GM13976 (cell line): ENCODE data around the gene MTCH1.
"Not testable (repeated sequence)": the region's sequence is repeated elsewhere in the genome, so short reads cannot be mapped to it uniquely, and the experiment has no call there.

ENCODE experiments used
- DNase-seq: peaks from one replicate; pipeline ENCODE4 v3.0.0; 2012; ENCODE audit warnings: low spot score
- CTCF ChIP-seq: IDR thresholded peaks from 2 replicates; pipeline ENCODE4 v1.5.1; 2012; ENCODE audit warnings: borderline replicate concordance, mild to moderate bottlenecking; ENCODE audit not compliant: insufficient read depth; ENCODE audit errors: extremely low read depth, missing control alignments, control extremely low read depth
- in situ Hi-C: fragments of 300-500 bp; cut with MboI; formaldehyde crosslinking; loops from one replicate; pipeline ENCODE4 v1.12.0; 2022; ENCODE audit warnings: low sequenced_read_pairs, mixed read lengths, inconsistent platforms; ENCODE audit not compliant: unreplicated experiment

Gene MTCH1

GRCh38 chr6:36997811-36998722 lies 12.1 kb upstream of the MTCH1 start:
- DNase-seq, result no peak
- in situ Hi-C loops, result no loop called here
- TF ChIP-seq CTCF, result no peak

- in situ Hi-C loops, DNase-seq: not testable (repeated sequence)
Observed at GRCh38 chr6:36990401-36990800, 4.4 kb upstream of the MTCH1 start.

GRCh38 chr6:36989264-36989663 lies 3.3 kb upstream of the MTCH1 start:
- DNase-seq, result no peak
- TF ChIP-seq CTCF, result no peak
- in situ Hi-C loops, result no loop called here

GRCh38 chr6:36986704-36987047 lies 680 bp upstream of the MTCH1 start:
- in situ Hi-C loops, result no loop called here
- no peak for DNase-seq

GRCh38 chr6:36985417-36985807 lies 584 bp downstream of the MTCH1 start:
- in situ Hi-C loops, result no loop called here
- no peak for TF ChIP-seq CTCF
- no peak for DNase-seq

More at GRCh38 chr6:36986704-36987047, 680 bp upstream of the MTCH1 start:
- no peak for TF ChIP-seq CTCF

GRCh38 chr6:36984581-36985416 lies 1.2 kb downstream of the MTCH1 start:
- in situ Hi-C loops, result no loop called here
- no peak for TF ChIP-seq CTCF
- no peak for DNase-seq

- TF ChIP-seq CTCF, result no peak
- in situ Hi-C loops, result no loop called here
- DNase-seq, result no peak
Observed at GRCh38 chr6:36983538-36983937, 2.5 kb downstream of the MTCH1 start.
